HG02938 (cell line): ENCODE data around the gene ZFHX3.
A peak's percentile ranks its signal among the peaks of the same experiment; 100 is the strongest.

Experiments
- ATAC-seq: cut with Tn5 transposase; IDR thresholded peaks from one replicate; pipeline ENCODE4 v1.9.1; 2021; ENCODE audit warnings: mild to moderate bottlenecking, moderate library complexity; ENCODE audit not compliant: unreplicated experiment

Gene ZFHX3

DNA sequence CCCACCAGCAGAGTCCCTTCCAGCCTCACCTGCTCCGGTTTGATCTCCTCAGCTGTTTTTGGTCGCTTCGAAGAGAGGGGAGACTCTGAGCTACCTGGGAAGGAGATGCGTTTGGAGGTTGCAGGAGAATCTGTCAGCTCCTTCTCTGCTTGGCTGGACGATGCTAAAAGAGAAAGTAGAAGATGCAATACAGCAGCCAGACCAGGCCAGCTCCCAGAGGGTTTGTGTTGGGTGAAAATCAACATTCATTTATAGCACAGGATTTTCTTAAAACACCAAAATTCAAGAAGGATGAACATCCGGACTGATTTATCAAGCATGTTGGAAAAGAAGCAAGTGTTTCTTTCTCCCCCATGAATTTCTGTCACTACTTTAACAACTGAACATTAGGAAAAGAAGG lies 236.1 kb downstream of the ZFHX3 start:
- ATAC-seq = no peak

DNA sequence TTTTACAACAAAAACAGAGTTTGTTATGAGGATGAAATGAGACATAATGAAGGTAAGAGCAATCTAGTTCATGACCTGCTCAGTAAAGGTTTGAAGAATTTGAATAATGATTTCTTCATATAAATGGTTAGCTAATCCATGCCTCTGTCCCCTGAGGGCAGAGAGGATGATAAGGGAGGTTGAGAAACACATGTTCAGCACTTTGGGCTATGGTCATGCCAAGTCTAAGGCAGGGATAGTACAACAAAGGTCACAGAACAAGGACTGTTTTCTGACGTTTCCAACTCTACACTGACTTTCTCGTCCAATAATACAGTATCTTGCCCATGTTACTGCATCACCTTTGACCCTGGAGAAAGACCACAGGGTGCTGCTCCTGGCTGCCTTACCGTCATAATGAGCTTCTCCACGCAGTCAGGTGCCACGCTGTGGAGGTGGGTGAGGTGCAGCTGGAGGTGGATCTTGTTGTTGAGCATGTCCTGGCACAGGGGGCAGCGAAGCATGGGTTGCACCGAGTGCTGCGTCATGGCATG lies 236.7 kb downstream of the ZFHX3 start:
- no peak for ATAC-seq

DNA sequence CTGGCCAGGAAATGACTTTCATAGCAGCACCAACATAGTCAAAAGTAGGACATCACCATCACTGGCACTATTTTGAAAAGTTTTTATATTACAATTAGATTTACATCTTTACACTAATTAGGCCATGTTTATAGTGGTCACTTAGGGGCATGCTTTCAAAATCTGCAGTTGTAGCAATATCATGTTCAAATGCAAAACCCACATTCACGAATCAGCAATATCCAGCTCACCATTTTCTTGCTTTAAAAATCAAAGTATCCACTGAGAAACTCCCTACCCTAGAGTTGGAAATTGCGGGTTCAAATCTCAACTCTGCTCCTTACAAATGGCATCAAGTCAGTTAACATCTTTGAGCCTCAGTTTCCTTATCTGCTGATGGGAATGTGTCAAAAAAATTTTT lies 237.4 kb downstream of the ZFHX3 start:
- ATAC-seq = no peak

DNA sequence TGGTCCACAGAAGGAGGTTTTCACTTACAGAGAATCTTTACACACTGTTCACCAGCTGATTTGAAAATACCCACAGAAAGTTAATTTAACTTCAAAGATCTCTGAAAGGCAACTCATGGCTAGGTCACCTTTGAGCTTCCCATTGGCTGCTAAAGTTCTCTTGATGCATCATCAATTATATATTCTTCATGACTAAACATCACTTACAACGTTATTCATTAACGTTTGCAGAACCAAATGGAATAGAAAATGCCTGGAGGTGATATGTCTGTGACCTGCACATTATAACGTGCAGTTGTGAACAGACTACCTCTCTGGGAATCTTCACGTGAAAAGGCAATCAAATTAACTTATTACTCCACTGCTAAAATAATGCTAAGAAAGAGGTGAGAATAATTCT lies 238.5 kb downstream of the ZFHX3 start:
- no peak for ATAC-seq

DNA sequence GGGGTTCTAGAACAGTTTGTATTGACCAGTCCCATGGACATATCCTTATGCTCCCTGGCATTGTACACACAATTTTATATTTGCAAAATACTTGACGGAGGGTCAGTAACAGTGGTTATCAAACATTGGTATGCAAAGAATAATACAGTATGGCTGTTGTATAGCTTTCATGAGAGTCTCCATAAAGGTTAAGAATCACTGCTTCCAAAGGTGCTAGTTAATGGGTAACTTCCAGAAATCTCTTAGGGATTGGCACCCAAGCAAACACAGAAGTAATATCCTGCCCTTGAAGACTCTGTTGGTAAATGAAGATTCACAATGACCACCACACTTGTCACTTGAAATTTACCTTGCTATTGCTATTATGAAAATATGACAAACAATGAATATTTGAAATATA lies 239.2 kb downstream of the ZFHX3 start:
- ATAC-seq = no peak

DNA sequence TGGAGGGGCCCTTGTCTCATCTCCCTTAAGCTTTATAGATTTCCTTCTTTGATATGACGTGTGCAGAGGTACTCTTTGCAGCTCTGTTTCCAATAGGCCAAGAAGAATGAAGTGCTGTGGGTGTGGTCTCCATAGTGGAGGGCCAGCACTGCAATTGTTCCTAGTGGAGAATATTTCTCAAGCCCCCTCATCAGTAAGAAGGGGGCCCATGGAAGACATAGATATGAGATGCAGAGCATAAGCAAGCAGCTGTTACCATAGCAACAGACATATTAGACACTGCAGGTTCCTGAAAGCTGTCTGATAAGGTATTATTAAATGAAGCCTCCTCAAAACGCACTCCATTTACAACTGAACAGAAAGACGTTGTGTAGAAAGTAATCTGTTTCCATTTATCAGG lies 240.7 kb downstream of the ZFHX3 start:
- ATAC-seq = no peak

DNA sequence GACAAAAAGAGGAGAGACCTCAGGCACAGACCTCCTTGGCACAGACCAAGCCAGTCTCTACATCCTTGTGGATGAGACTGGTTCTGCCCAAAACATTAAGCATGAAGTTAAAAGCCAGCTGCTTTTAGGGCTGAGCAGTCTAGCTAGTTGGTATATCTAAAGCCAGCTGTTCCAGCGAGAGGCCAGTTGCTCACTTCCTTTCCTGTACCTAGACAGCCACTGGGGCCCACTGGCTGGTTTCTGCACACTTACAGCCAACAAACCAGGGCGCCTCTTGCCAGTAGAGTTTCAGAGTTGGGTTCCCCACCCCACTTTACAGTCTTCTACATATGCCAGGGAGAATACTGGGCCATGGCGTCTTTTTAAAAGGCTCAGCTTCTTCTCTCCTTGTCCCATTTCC lies 242.4 kb downstream of the ZFHX3 start:
- no peak for ATAC-seq

DNA sequence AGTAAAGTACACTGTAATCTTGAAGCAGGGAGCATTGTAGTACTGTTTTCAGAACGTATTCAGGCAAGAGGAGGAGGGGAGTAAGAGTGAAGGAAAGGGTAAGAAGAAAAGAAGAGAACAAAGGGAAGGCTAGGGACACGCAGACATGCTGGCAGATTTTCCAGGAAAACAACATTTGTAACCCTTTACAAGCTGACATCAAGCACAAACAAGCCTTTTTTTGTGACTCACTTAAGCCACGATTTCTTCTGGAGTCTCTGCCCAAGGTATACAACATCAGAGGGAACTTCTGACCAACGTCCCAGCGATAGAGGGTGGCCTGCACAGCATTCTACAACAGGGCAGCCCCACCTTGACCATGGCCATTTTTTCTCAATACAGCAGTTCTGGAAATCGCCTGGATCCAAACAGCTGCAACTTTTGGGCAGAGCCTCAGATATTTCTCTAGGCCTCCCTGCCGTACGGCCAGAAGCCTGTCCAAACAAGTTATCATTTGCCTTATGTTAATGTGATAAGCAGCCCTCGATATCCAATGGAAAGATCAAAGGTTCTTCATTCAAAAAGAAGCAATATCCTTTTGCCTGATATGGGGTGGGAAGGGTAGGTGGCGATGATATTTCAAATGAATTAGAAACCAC lies 247.3 kb downstream of the ZFHX3 start:
- ATAC-seq = no peak

DNA sequence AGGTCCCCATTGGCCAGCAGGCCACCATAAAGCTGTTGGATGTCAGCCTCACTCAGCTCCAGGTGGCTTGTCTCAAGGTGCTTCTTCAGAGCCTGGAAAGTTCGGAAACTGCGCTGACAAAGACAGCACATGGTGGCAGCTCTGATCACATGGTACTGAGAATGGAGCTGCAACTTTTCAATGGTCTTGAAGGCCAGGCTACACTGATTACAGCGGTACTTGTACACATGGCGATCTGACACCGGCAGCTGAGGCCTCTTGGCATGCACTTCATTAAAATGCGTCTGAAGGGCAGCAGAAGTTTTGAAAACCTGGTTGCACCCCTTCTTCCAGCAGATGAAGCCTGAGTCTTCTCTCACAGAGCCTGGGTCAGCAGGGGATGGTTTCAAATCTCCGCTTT lies 249.7 kb downstream of the ZFHX3 start:
- no peak for ATAC-seq

DNA sequence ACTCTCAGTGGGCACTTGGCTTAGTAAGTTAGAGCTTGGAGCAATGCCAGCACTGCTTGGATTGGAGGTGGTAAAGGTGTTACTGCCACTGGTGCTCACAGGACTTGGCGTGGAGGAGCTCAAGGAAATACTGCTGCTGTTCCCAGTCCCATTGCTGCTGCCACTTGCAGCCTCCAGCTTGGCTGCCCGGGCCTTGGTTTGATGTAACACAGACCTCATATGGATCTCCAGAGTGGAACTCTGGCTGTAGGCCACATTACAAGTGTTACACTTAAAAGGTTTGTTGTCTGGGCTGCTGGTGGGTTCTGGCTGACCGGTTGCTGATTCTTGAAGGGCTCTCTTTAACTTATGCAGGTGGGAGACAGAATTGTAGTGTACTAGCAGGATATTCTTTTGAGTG lies 250.3 kb downstream of the ZFHX3 start:
- no peak for ATAC-seq

DNA sequence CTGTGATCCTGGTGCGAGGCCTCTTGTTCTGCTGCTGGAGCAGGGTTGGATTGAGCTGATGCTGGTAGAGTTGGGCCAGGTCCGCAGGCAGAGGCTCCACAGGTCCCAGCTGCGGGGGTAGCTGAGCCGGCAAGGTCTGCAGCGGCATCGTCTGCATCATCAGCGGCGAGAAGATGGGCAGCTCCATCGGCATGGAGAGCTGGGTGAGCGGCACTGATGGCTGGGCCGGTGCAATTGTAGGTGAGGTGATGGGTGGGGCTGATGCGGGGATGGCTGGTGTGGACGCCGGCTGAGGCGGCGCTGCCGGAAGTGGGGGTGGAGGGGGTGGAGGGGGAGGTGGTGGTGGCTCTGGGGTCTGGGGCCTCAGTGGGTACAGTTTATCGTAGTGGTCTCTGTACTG lies 251.7 kb downstream of the ZFHX3 start:
- ATAC-seq = no peak

DNA sequence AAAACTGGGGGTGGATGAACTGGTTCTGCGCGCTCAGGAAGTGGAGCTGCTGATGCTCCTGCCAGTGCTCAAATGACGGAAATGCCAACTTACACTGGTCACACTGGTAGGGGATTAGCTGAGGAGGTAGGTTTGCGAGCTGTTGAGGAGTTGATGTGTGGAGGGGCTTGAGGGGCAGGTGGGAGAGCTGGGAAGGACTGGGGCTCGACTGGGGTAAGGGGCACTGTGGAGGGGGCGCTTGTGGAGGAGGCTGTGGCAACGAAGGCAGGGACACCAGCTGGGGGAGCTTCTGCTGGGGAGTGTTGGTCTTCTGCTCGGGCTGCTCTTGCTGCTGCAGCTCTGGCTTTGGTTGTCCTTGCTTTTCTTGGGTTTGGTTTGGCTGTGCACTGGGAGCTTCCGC lies 252.9 kb downstream of the ZFHX3 start:
- no peak for ATAC-seq

DNA sequence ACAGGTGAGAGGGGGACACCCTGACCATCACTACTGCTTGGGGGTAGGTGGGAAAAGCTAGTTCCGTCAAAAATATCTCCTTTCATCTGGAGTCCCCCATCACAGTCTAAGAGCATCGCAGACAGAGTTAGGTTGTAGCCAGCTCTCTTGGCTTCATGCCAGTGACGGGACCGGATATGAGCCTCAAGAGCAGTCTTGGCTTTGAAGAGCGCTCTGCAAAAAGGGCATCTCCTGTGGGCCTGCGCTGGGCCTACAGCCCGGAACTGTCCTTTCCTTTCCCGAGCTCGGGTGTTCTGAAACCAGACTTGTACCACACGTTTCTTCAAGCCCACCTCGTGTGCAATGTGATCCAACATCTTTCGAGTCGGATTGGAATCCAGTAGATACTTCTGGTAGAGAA lies 253.6 kb downstream of the ZFHX3 start:
- ATAC-seq = no peak

DNA sequence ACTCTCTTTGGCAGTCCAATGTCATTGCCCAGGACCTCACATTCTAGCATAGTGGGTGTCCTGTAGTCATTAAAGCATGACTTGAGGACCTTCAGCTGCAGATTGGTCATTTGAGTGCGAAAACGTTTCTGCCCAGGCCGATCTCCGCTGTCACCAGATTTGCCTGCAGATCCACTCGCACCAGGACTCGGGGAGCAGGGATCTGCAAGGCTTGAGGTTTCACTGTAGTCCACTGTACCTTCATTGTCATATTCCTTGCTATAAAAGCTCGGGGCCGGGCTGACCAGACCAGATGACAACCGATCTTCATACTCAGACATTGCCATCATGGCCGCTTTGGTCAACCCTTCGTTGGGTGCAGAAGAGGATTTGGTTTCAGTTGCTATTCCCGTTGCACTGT lies 254.2 kb downstream of the ZFHX3 start:
- no peak for ATAC-seq

DNA sequence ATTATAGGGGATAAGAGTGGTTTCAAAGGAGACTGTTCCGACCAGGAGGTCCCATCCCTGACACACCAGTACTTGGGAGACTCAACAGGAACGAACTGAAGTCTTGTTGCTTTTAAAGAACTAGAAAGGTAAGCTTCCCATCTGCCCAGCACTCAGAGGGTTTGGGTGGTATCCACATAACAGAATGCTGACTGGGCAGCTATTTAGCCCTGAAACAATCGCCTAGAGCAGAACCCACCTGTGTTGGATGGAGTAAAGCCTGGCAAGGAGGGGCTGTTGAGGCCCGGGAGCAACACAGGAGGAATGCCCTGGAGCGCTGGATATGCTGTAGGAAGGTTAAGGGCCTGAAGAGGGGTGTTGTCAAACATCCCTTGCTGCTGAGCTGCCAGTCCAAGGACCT lies 254.9 kb downstream of the ZFHX3 start:
- ATAC-seq = no peak

DNA sequence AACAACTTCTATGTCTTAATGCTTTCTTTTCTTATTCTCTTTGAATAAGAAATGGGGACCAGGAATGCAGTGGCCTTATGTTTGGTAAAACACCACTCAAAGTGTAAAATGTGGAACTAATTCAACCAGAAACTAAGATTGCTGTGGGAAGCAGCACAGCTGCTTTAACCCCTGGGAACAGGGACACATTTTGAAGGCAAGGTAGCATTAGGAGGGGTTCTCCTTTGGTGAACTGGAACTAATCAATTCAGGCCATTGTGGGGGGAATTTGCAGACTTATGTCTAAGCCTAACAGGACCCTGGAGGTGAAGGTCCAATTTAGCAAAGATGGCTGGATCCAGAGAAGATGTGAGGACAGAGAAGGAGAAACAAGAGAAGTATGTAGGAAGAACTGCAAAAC lies 256.1 kb downstream of the ZFHX3 start:
- ATAC-seq = no peak

DNA sequence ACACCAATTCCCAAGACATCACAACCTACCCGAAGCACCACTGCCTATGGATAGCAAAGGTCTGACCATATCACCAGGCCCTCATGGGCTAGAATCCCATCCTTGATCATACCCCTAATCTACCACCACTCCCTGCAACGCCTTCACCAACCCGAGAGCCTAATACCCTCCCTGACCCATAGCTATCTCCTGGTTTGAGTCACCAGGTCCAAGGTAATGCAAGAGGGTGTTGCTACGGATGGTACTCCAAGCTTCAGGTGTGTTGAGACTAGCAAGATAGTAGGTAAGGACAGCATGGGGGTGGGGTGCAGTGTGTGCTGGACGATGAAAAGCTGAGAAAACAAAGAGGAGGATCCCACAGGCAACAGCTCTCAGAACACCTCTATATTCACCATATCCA lies 258.0 kb downstream of the ZFHX3 start:
- no peak for ATAC-seq

DNA sequence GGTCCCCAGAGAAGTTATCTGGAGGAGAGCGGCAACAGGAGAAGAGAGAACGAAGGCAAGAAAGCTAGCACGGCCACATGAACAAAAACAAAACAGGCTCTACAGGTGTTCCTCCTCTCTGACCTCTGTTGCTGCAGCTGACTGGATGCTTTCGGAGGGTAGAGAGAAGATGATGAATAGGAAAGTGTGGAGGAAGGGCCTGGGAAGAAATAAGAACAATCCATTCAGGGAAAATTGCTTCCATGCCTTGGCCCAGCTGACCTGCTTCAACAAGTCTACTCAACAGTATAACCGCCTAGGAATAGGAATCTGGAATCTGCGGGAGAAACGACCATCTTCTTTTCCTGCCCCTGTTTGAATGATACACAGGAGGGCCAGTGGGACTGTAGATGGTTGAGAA lies 258.5 kb downstream of the ZFHX3 start:
- ATAC-seq = no peak

DNA sequence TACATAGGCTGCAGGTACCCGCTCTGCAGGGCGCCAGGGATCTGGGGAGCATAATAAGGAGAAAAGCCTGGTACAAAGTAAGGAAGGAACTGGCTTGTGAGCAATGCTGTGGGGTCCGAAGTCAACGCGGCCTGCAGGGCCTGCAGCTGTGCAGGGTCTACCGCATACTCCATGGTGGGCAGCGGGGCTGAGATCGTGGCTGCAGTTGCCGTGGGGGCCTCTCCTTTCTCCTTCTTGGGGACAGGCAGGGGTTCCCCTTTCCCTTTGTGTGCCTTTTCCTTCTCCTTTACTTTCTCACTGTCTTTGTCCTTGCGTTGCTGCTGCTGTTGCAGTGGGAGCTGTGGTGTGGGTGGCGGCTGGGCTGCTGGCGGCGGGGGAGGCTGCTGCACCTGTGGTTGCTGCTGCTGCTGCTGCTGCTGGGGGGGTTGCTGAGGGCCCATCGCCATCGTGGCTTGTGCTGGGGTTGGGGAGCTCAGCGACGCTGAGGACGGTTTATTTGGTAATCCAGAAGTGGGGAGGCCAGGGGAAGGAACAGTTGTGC lies 259.6 kb downstream of the ZFHX3 start:
- ATAC-seq = no peak

DNA sequence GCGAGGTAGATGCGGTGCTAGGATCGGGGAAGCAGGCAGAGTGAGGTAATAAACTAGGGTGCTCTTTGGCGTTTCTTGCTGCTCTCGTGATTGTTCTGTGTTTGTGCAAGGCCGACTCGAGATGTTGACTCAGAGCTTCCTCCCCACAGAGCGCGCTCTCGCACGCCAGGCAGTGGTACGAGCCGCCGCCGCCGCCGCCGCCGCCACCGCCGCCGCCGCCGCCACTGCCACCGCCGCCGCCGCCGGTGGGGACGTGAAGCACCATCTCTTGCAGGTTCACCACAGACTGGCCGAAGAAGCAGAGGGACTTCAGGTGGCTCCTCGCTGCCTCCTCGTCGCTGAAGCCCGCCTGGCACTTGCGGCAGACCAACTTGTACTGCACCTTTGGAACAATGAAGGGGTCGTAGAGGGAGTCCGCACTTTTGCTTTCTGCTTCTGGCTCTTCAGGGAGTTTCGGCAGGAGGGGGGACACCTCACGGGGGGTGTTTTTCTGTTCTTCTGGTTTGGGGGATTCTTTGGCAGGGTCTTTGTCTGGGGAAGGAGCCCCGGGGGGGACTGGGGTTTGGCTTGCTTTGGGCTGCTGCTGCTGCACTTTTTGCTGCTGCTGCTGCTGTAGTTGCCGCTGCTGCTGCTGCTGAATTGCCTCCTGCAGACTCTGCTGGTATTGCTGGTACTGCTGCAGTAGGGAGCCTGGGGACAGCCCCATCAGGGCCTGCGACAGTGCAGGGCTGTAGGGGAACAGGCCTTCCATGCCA lies 260.2 kb downstream of the ZFHX3 start:
- peak; percentile 94 for ATAC-seq

DNA sequence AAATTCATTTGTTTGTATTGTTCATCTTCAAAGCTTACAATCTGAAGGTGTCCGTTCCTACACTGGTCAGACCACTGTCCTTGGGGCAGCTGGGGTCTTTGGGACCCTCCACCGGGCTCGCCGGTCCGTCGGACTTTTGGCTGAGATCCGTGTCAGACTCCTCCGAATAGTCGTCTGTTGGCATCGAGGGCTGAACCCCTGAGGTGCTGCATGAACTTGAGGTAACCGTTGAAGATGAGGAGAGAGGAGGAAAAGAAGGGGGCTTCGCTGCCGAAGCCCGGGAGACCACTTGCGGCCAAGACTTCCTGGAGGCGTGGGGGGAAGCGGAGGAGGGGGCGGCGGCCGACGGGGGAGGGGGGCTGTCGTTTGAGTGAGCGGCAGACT lies 260.8 kb downstream of the ZFHX3 start:
- no peak for ATAC-seq

DNA sequence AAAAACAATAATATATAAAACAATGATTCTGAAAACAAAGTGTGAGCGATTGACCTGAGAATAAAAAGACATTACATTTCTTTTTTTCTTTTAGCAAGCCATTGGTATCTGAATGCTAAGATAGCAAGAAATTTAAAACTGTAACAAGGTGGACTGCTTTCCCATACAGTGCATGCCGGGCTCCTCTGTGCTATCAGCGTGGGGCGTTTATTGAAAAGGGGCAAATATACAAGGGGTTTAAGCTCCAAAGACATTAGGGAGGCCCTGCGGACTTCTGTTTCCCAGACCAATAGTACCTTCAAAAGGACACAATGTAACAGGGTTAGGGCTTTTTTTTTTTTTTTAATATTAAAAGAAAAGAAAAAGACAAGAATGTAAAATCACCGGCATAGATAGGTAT lies 261.3 kb downstream of the ZFHX3 start:
- no peak for ATAC-seq
